Mesothelial cell of epicardium (in vitro differentiated cells): ENCODE results near the gene ARHGAP42. TPM values are rescaled to one million over a fixed set of nuclear protein-coding genes. Genes with fewer than 3 reads are reported as not detected.

Source experiments
- DNase-seq, 2 experiments: peaks; one replicate each; pipeline ENCODE4 v3.0.0; 2021; ENCODE audit warnings: low spot score in 2 of 2; ENCODE audit not compliant: unreplicated experiment in 2 of 2
- H3K27ac Mint-ChIP-seq: 2 replicates; pipeline ENCODE4 v1.8.0; 2021; ENCODE audit warnings: mixed read lengths
- H3K27me3 Mint-ChIP-seq: 2 replicates; pipeline ENCODE4 v1.8.0; 2021; ENCODE audit warnings: low read depth, mixed read lengths
- H3K36me3 Mint-ChIP-seq: 2 replicates; pipeline ENCODE4 v1.8.0; 2021; ENCODE audit warnings: mixed read lengths
- H3K4me1 Mint-ChIP-seq: 2 replicates; pipeline ENCODE4 v1.8.0; 2021; ENCODE audit warnings: mixed read lengths
- H3K4me3 Mint-ChIP-seq: 2 replicates; pipeline ENCODE4 v1.8.0; 2021; ENCODE audit warnings: mild to moderate bottlenecking, moderate library complexity, mixed read lengths
- H3K9me3 Mint-ChIP-seq: 2 replicates; pipeline ENCODE4 v1.8.0; 2021; ENCODE audit warnings: mixed read lengths
- CTCF ChIP-seq: fragments of 200-600 bp; sonication (generic); IDR thresholded peaks from one replicate; pipeline ENCODE4 v1.5.0; 2021; ENCODE audit warnings: antibody characterized with exemption; ENCODE audit not compliant: unreplicated experiment
- total RNA-seq: library from RNA; stranded (reverse); gene quantifications from 3 replicates; pipeline ENCODE4 v1.2.1, GENCODE V29; 2021

ARHGAP42 gene
- total RNA-seq, 1 donor from 2014 or later: 19.4 TPM

- Mint-ChIP-seq H3K27me3 (no peaks in the 10 kb centered on the region), H3K36me3 (no peaks in the 10 kb centered on the region), H3K9me3 (no peaks in the 10 kb centered on the region), H3K4me3 (no peak overlapping the region), H3K4me1 (peaks cover 17% of the 10 kb centered on the region), H3K27ac (no peak overlapping the region)
- no peak for DNase-seq
- TF ChIP-seq CTCF: no peak
These were observed 11.9 kb upstream of the ARHGAP42 start for GRCh38 chr11:100675115-100675650.

GRCh38 chr11:100676901-100677300, 10.2 kb upstream of the ARHGAP42 start:
- no peak for DNase-seq
- Mint-ChIP-seq H3K27ac (no peak overlapping the region), H3K4me1 (peaks cover 25% of the 10 kb centered on the region), H3K4me3 (no peak overlapping the region), H3K27me3 (no peaks in the 10 kb centered on the region), H3K36me3 (no peaks in the 10 kb centered on the region), H3K9me3 (no peaks in the 10 kb centered on the region)
- no peak for TF ChIP-seq CTCF

- DNase-seq: no peak
- Mint-ChIP-seq H3K27ac (no peak overlapping the region), H3K4me3 (no peak overlapping the region), H3K9me3 (no peaks in the 10 kb centered on the region), H3K4me1 (peaks cover 20% of the 10 kb centered on the region), H3K36me3 (no peaks in the 10 kb centered on the region), H3K27me3 (no peaks in the 10 kb centered on the region)
- TF ChIP-seq CTCF: no peak
These were observed 9.3 kb upstream of the ARHGAP42 start for GRCh38 chr11:100677796-100678195.

- DNase-seq: no peak
- Mint-ChIP-seq H3K4me3 (no peak overlapping the region), H3K9me3 (no peaks in the 10 kb centered on the region), H3K27me3 (no peaks in the 10 kb centered on the region), H3K36me3 (no peaks in the 10 kb centered on the region), H3K27ac (peak overlapping the region; percentile 43), H3K4me1 (peaks cover 29% of the 10 kb centered on the region)
- TF ChIP-seq CTCF: no peak
These were observed 7.0 kb upstream of the ARHGAP42 start for GRCh38 chr11:100680070-100680469.

- H3K27ac Mint-ChIP-seq: no peak overlapping the region
- H3K36me3 Mint-ChIP-seq: no peaks in the 10 kb centered on the region
- TF ChIP-seq CTCF: no peak
- H3K27me3 Mint-ChIP-seq: no peaks in the 10 kb centered on the region
- no peak for DNase-seq
- peaks cover 32% of the 10 kb centered on the region for H3K4me1 Mint-ChIP-seq
- no peaks in the 10 kb centered on the region for H3K9me3 Mint-ChIP-seq
- no peak overlapping the region for H3K4me3 Mint-ChIP-seq
These were observed 6.0 kb upstream of the ARHGAP42 start for GRCh38 chr11:100681064-100681502.
